Prostate gland (tissue), 2 donors: ENCODE measurements around the gene CFDP1. TPM values are rescaled to one million over a fixed set of nuclear protein-coding genes. Genes with fewer than 3 reads are reported as not detected.

Experiments used
- DNase-seq: peaks from one replicate; pipeline ENCODE4 v3.0.0-alpha.2; 2019; ENCODE audit warnings: low spot score
- H3K27ac ChIP-seq, 2 donors: fragments of 200-600 bp; sonication (generic); 2 replicates each; pipeline ENCODE4 v1.5.1; 2017 to 2019
- H3K27me3 ChIP-seq: fragments of 200-600 bp; sonication (generic); replicated peaks from 2 replicates; pipeline ENCODE4 v1.5.1; 2019; ENCODE audit not compliant: insufficient read depth
- H3K36me3 ChIP-seq, 2 donors: fragments of 200-600 bp; sonication (generic); 1 replicate in 1 of 2; 2 replicates in 1 of 2; pipeline versions ENCODE4 v1.5.1 to v1.8.1; 2017 to 2019
- H3K4me1 ChIP-seq: fragments of 200-600 bp; sonication (generic); replicated peaks from 2 replicates; pipeline ENCODE4 v1.5.1; 2019
- H3K4me3 ChIP-seq, 2 donors: fragments of 200-600 bp; sonication (generic); 2 replicates each; pipeline ENCODE4 v1.5.1; 2017 to 2019
- H3K9me3 ChIP-seq: fragments of 200-600 bp; sonication (generic); 2 replicates; pipeline ENCODE4 v1.5.1; 2017
- CTCF ChIP-seq, 4 experiments: fragments of 200-600 bp in 2 of 4; fragments of 450-650 bp in 2 of 4; sonication (generic) in 2 of 4; IDR thresholded peaks; 1 replicate in 3 of 4; 2 replicates in 1 of 4; pipeline ENCODE4 v1.5.1; 2016 to 2019; ENCODE audit warnings: antibody characterized with exemption in 4 of 4, mild to moderate bottlenecking in 2 of 4, moderate library complexity in 2 of 4
- POLR2A ChIP-seq: fragments of 450-650 bp; IDR thresholded peaks from one replicate; pipeline ENCODE4 v1.6.1; 2016; ENCODE audit warnings: antibody characterized with exemption, mild to moderate bottlenecking
- POLR2AphosphoS5 ChIP-seq: sonication (generic); formaldehyde crosslinking; IDR thresholded peaks from one replicate; pipeline ENCODE4 v1.6.1; 2017; ENCODE audit warnings: antibody characterized with exemption
- WGBS: methylation state at CpG from one replicate; pipeline ENCODE4 v1.1.5; 2018; 5-methylcytosine and 5-hydroxymethylcytosine counted together
- intact Hi-C: fragments of 100-400 bp; cut with DNase I; formaldehyde crosslinking; loops from one replicate; pipeline ENCODE4 v1.14.2; 2022
- total RNA-seq, 2 donors: library from RNA; depleted of rRNA; stranded (reverse); fragments of >200 nt; gene quantifications; one replicate each; pipeline ENCODE4 v1.1.0, GENCODE V29; 2016

CFDP1 gene
- total RNA-seq, 2 donors from 2014 or later: 67.9 to 101 TPM

DNA sequence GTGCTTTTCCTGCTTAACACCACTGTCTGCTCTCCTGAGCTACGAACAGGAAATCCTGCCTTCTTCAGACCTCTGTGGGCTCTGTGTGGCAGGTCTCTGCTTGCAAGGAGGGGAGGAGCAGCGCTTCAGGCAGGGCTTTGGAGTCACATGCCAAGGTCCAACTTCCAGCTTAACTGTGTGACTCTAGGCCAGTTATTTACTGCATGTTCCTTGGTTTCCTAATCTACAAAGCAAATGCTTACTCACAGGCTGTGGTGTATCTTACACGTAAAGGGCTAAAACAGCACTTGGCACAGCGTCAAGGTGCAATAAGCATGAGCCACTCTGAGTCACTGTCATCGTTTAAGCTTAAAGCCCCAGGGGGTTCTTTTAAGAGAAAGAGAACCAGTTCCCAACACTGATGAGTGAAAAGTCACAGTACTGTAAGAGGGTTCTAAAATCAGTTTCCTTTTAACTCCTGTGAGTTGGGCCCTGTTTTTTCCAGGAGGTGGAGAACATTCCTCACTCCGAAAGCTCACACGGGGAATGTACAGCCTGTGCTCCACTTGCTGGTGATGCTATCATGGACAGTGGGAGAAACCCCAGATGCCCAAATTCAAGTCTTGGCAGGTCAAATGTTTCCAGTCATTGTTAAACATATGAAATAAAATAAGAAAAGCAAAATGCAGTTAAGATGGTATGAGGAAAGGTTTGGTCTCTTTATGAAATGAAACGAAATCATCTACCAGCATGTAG lies 127.8 kb downstream of the CFDP1 start:
- no peaks in the 10 kb centered on the region for H3K27me3 ChIP-seq
- peaks cover 0 to 5% of the 10 kb centered on the region in 2 donors for H3K36me3 ChIP-seq
- no peak for TF ChIP-seq POLR2A
- peak; percentile 86 for TF ChIP-seq POLR2AphosphoS5
- no peak for TF ChIP-seq CTCF (IDR thresholded peaks at IDR 0.05)
- H3K9me3 ChIP-seq: no peaks in the 10 kb centered on the region
- intact Hi-C loops: no loop called here
- peak overlapping the region; percentile 78 to 85 for H3K27ac ChIP-seq
- 10% methylated on average over 8 of the region's 8 CpGs for WGBS
- H3K4me3 ChIP-seq: no peak overlapping the region
- DNase-seq: peak; percentile 90
- peaks cover 14% of the 10 kb centered on the region for H3K4me1 ChIP-seq

GRCh38 chr16:75304521-75305363 lies 128.6 kb downstream of the CFDP1 start:
- Histone ChIP-seq H3K36me3 (peaks cover 0 to 5% of the 10 kb centered on the region in 2 donors), H3K9me3 (no peaks in the 10 kb centered on the region), H3K4me1 (peaks cover 14% of the 10 kb centered on the region), H3K27ac (peak overlapping the region; percentile 78 to 85), H3K27me3 (no peaks in the 10 kb centered on the region), H3K4me3 (no peak overlapping the region)
- WGBS: 39% methylated on average over 4 of the region's 4 CpGs
- TF ChIP-seq CTCF (IDR thresholded peaks at IDR 0.05) (no peak), POLR2A (no peak), POLR2AphosphoS5 (no peak)
- intact Hi-C loops: no loop called here
- DNase-seq: no peak

DNA sequence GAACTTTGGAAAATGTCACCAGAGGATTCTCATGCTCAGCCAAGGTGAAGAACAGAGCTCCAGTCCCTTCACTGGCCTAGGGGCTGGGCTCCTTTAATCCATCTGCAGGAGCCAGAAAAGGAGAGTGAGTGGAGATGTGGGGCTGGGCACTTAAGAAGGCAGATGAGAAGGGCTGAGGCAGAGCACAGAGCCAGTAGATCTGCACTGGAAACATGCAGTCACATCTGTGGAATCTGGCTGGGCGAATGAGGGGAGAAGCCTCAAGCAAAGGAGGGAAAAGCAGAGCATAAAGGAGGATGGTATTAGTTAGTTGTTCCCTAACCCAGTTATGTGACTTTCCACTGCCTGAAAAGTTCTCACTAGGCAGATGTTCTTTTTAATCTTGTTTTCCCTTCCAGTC lies 131.5 kb downstream of the CFDP1 start:
- Histone ChIP-seq H3K27ac (no peak overlapping the region), H3K4me1 (peaks cover 14% of the 10 kb centered on the region), H3K9me3 (no peaks in the 10 kb centered on the region), H3K4me3 (no peak overlapping the region), H3K36me3 (peaks cover 0 to 5% of the 10 kb centered on the region in 2 donors), H3K27me3 (no peaks in the 10 kb centered on the region)
- 91% methylated on average over 1 of the region's 1 CpG for WGBS
- intact Hi-C loops: no loop called here
- DNase-seq: no peak
- TF ChIP-seq POLR2AphosphoS5 (no peak), CTCF (IDR thresholded peaks at IDR 0.05) (no peak), POLR2A (no peak)

DNA sequence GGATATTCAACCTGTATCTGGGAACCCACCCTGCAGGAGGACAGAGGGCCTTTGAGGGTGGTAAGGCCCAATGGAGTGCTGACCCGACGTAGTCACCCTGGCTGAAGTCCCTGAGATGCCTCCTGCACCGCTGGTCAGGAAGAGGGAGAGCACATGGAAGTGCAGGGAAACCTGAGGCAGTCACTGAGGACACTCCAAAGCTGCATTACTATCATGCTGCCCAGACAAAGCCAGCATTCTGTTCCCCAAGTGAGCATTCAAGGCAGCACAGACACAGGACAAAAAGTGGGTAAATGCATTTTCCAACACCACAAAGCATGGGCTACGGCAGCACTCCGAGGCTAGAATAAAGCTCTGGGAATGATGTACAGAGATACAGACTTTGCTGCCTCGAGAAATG lies 135.0 kb downstream of the CFDP1 start:
- no peak for TF ChIP-seq POLR2A
- H3K27me3 ChIP-seq: no peaks in the 10 kb centered on the region
- H3K4me1 ChIP-seq: no peaks in the 10 kb centered on the region
- no peak overlapping the region for H3K4me3 ChIP-seq
- no peaks in the 10 kb centered on the region for H3K9me3 ChIP-seq
- no peak for DNase-seq
- intact Hi-C loops: no loop called here
- H3K27ac ChIP-seq: no peak overlapping the region
- H3K36me3 ChIP-seq: peaks cover 0 to 5% of the 10 kb centered on the region in 2 donors
- WGBS: 95% methylated on average over 6 of the region's 6 CpGs

DNA sequence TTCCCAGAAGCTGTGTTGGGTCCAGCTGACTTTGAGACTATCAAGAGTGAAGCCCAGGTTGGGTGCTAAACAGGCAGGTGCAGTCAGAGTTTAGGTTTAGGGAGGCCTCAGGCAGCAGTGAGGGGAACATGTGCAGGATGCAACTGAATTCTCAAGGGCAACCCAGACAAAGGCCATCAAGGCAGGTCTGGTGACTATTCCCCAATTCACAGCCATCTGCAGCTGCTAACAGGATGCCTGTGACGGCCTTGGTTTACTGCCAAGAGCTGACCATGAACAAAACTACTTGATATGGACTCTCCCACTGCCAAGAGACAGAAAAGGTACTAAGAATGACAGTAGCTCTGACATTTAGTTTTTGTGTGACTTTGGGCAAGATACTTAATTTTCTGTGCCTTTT lies 136.7 kb downstream of the CFDP1 start:
- Histone ChIP-seq H3K4me3 (no peak overlapping the region), H3K27ac (no peak overlapping the region), H3K9me3 (no peaks in the 10 kb centered on the region), H3K27me3 (no peaks in the 10 kb centered on the region), H3K4me1 (no peaks in the 10 kb centered on the region), H3K36me3 (peaks cover 0 to 4% of the 10 kb centered on the region in 2 donors)
- TF ChIP-seq CTCF (IDR thresholded peaks at IDR 0.05) (no peak), POLR2AphosphoS5 (no peak), POLR2A (no peak)
- WGBS: 65% methylated on average over 1 of the region's 1 CpG
- DNase-seq: no peak
- intact Hi-C loops: no loop called here
